Measurements from ENCODE around the gene KRTCAP3.
A peak's percentile ranks its signal among the peaks of the same experiment; 100 is the strongest.

Gene KRTCAP3

DNA sequence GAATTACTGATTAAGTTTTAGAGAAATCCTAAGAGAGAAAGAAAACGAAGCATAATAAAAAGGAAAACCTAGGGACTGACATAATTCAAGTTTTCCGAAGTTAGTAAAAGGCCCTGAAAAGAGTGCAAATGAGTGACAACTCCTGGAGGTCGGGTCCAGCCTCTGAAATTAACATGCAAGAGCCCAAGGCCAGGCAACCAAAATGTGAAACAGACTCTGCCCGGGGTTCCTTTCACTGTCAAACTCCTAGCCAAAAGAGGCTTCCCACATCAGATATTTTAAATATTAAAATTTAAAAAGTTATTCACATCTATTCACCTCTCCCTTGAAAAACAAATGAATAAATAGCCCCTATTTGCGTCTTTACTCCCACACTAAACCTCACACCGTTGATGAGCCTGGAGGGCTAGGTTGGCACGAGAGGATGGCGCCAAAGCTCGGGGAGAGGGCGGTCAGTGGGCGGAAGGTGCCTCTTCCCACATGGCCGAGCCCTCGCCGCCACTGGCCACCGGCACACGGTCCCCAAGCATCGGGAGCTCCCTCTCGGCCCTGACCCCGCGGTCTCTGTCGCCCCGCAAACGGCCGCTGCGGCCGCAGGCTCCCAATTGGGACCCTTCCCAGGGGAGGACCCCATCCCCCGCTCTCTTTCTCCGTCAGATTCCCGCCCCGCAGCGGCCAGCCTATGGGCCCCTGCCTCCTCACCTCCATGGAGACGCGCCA is 33.4 kb upstream of the KRTCAP3 start:
- no peak for DNase-seq (ENCODE audit: low read depth)
- H3K4me3 ChIP-seq (ENCODE audit: low read depth, low read length) = peak overlapping the region; percentile 95
- TF ChIP-seq, protein P1, sequence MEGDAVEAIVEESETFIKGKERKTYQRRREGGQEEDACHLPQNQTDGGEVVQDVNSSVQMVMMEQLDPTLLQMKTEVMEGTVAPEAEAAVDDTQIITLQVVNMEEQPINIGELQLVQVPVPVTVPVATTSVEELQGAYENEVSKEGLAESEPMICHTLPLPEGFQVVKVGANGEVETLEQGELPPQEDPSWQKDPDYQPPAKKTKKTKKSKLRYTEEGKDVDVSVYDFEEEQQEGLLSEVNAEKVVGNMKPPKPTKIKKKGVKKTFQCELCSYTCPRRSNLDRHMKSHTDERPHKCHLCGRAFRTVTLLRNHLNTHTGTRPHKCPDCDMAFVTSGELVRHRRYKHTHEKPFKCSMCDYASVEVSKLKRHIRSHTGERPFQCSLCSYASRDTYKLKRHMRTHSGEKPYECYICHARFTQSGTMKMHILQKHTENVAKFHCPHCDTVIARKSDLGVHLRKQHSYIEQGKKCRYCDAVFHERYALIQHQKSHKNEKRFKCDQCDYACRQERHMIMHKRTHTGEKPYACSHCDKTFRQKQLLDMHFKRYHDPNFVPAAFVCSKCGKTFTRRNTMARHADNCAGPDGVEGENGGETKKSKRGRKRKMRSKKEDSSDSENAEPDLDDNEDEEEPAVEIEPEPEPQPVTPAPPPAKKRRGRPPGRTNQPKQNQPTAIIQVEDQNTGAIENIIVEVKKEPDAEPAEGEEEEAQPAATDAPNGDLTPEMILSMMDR (IDR thresholded peaks at IDR 0.05; ENCODE audit: low read depth, low read length, missing control alignments) = no peak

GRCh38 chr2:27409321-27410073 is 32.7 kb upstream of the KRTCAP3 start, which contains the start of gene PPM1G:
Gene PPM1G, minus strand, starts transcription at chr2:27409591. Its CDS starts 169 bp downstream, at chr2:27409422.
- peak; percentile 76 for DNase-seq (ENCODE audit: low read depth)
- TF ChIP-seq, protein P1 (IDR thresholded peaks at IDR 0.05; ENCODE audit: low read depth, low read length, missing control alignments) = no peak
- H3K4me3 ChIP-seq (ENCODE audit: low read depth, low read length) = peak within 1 kb of the TSS; percentile 95

GRCh38 chr2:27412419-27413152 is 29.6 kb upstream of the KRTCAP3 start:
- H3K4me3 ChIP-seq (ENCODE audit: low read depth, low read length) = no peak overlapping the region
- no peak for DNase-seq (ENCODE audit: low read depth)
- TF ChIP-seq, protein P1 (IDR thresholded peaks at IDR 0.05; ENCODE audit: low read depth, low read length, missing control alignments) = no peak

GRCh38 chr2:27416151-27416550 is 26.0 kb upstream of the KRTCAP3 start:
- TF ChIP-seq, protein P1 (IDR thresholded peaks at IDR 0.05; ENCODE audit: low read depth, low read length, missing control alignments) = no peak
- no peak overlapping the region for H3K4me3 ChIP-seq (ENCODE audit: low read depth, low read length)
- DNase-seq (ENCODE audit: low read depth) = no peak

GRCh38 chr2:27420996-27421395 is 21.2 kb upstream of the KRTCAP3 start:
- no peak overlapping the region for H3K4me3 ChIP-seq (ENCODE audit: low read depth, low read length)
- DNase-seq (ENCODE audit: low read depth) = no peak
- TF ChIP-seq, protein P1 (IDR thresholded peaks at IDR 0.05; ENCODE audit: low read depth, low read length, missing control alignments) = no peak

GRCh38 chr2:27421660-27422250 is 20.4 kb upstream of the KRTCAP3 start:
- DNase-seq (ENCODE audit: low read depth) = no peak
- no peak overlapping the region for H3K4me3 ChIP-seq (ENCODE audit: low read depth, low read length)
- TF ChIP-seq, protein P1 (IDR thresholded peaks at IDR 0.05; ENCODE audit: low read depth, low read length, missing control alignments) = no peak
